ENCODE data around the gene RPL11.
"Not testable (repeated sequence)": the region's sequence is repeated elsewhere in the genome, so short reads cannot be mapped to it uniquely, and the experiment has no call there.

The RPL11 gene

DNA sequence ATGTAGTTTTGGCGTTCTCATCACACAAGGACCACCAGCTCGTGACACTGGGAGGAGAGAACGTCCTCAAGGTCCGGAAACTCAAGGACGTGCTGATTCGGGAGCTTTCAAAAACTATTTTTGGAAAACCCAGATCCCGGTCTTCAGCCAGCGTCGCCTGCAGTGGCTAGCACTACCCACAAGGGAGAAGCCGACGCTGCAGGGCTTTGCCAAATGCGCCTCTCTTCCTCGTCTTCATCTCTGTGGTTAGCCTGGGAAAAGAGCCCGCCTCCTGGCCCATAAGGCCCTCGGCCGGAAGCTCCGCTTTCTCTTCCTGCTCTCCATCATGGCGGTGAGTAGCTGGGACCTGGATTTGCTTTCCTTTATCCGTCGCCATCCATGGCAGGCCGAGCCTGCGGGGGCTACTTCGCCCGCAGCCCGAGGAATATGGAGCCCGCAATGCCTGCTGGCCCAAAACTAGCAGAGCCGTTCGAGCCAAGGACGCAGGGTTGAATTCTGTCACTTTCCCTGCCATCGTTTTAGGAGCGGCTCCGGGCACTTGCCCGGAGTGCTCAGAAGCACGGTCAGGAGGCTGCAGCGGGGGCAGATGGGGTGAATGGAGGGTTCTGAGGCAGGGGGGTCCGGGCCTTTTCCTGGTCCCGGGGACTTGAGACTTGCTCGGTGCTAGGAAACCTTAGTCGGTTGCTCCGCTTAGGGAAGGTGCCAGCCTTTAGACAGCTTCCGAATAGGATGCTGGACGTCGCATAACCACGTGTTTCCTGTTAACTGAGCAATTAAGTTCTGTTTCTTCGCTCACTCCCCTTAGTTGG lies at the start of gene RPL11:
Gene RPL11, plus strand, starts transcription at position 308 of the 809 bp plus-strand sequence. Its CDS starts 18 bp downstream, at position 326.
- DNase-seq = peak; percentile 98

DNA sequence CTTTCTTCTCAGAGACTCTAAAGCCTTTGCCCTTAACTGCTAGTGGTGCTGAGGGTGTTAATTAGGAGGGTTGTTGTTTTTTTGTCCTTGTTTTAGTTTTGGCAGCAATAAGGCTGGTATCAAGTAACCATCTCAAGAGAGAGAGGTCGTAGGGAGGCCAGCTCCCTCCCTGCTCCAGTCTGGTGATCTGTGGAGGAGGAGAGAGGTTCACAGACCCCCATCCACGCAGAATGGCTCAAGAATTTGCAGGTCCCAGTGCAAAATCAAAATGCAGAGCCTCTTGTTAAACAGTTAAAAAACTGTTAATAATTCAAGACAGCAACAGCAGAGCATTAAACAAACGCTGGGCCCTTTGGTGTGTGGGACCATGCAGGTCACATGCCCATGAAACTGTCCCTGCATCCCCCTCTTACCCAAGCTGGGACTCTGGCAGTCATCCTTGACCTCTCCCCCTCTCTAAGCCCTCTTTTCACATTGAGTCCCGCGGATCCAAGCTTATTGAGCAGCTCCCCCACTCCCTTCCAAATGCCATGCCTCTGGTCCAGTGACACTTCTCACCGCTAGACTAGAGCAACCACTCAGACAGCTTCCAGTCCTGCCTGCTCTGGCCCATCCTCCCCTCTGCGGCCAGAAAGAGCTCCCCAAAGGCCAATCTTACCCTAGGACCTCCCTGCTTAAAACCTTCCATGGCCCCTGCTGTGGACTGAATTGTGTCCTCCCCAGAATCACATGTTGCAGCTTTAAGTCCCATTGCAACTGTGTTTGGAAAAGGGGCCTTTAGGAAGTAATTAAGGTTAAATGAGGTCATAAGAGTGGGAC lies 47.7 kb upstream of the RPL11 start:
- no peak for DNase-seq

DNA sequence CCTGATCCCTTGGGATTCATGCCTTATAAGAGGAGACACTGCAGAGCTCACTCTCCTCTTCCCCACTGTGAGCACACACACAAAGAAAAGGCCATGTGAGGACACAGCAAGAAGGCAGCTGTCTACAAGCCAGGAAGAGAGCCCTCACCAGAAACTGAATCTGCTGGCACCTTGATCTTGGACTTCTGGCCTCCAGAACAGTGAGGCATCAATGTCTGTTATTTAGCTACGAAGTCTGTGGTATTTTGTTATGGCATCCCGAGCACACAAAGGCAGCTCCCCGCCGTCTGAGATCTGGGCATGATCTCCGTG lies 47.1 kb upstream of the RPL11 start:
- no peak for DNase-seq

DNA sequence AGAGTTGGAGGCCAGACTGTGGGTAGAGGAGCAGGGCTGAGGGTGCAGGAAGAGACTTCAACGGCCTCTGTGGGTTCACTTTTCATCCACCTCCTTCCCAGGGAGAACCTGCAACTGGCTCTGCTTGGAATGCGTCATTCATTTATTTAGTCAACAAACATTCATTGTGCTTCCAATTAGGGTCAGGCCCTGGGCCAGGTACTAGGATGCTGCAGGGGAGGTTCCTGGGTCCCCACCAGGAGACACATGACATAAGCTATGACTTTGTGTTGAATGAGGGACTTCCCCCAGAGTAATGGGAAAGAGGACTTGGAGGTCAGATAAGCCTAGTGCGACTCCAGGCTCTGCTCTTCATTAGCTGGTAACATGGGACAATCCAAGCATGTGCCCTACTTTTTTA lies 46.3 kb upstream of the RPL11 start:
- DNase-seq = no peak

DNA sequence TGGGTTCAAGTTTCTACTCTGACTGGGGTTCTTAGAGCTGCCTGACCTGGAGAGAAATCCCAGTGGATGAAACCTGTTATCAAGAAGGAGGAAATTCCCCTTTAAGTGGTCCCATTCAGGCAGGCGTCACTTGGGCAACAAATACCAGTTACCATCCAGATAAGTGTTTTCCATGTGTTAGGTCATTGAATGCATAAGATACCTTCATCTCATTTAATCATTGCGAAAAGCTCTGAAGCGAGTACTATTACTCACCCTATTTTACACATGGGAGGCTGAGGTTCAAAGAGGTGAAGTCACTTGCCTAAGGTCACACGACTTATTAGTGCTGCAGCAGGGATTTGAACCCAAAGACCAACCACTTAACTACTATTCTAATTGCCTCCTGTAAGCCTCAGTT lies 45.5 kb upstream of the RPL11 start:
- DNase-seq = no peak

DNA sequence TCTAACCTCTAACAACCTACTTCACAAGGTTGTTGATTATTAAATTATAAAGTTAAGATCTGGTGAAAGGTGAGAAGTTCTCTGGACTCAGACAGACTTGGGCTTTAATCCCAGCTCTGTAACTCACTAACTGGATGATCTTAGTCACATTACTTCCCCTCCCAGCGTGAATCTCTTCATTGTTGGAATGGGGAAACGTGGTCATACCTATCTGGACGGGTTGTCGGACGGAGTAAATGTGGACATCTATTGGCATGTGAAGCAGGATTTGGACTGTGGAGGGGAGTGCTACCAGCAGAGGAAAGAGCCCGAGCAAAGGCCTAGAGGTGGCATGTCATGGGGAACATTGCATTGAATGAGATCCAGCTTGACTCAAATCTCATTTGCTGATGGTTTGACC lies 45.1 kb upstream of the RPL11 start:
- no peak for DNase-seq

DNA sequence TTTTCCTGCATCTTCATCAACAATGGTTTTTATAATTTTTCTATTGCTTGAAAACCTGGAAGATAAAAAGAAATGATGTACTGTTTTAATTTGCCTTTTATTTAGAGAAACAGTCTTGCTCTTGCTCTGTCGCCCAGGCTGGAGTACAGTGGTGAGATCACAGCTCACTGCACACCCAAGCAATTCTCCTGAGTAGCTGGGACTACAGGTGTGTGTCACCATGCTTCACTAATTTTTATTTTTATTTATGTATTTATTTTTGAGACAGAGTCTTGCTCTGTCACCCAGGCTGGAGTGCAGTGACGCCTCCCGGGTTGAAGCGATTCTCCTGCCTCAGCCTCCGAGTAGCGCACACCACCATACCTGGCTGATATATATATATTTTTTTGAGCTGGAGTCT lies 43.0 kb upstream of the RPL11 start:
- DNase-seq = no peak

DNA sequence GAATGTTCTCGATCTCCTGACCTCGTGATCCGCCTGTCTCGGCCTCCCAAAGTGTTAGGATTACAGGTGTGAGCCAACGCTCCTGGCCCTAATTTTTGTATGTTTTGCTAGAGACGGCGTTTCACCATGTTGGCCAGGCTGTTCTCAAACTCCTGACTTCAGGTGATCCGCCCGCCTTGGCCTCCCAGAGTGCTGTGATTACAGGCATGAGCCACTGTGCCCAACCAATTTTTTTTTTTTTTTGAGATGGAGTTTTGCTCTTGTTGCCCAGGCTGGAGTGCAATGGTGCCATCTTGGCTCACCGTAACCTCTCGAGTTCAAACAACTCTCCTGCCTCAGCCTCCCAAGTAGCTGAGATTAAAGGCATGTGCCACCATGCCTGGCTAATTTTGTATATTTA lies 42.4 kb upstream of the RPL11 start:
- not testable (repeated sequence) for DNase-seq

DNA sequence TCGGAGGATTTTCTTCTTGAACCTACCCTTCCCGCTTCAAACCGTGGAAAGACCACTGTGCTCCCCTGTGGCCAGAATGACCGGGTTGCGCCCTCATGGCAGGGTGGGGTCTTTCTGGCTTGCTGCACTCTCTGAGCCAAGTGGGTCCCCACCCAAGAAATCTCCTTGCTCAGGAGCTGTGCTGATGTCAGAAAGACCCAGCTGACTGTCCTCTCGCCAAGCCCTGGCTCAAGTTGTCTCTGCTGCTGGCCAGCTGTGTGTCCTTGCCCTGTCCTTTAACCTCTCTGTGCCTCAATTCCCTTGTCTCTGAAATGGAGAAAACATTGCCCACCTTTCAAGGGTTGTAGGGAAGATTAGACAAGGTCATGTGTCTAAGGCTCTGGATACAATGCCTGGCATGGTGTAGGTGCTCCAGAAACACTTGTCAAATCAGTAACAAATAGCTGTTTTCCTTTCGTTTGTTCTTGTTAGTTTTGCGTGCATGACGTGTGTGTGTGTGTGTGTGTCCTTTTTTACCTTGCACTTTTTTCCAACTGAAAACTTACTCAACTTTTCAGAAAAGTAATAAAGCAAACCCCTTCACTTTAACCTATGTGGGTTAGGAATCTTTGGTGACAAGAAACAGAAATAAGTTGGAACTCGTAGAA lies 41.1 kb upstream of the RPL11 start:
- DNase-seq = no peak

DNA sequence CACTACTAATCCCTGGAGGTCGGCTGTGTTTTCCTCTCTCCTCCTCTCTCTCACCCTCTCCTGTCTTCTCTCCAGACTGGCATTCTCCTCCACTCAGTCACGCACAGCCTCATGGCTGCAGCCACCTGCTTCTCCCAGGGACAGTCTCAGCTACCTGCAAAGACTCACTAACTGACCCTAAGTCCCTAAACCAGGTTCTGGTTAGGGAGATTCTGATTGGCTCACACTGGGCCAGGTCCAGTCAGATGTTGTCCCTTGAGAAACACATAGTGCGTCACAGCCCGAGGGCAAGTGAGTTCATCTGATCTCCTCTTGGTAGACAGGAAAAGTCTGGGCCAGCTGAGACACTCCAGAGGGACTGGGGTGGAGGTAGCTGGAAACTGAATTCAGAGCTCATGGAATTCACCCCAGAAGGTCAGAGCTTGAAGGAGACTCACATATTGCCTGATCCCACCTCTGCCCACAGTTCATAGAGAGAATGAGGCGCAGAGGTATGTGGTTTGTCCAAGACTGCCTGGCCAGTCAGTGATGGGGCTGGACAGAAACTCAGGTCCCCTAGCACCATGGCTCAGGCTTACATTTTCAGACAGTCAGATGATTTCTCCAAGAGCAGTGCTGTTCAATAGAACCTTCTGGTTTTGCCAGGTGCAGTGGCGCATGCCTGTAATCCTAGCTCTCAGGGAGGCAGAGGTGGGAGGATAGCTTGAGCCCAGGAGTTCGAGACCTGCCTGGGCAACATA lies 40.4 kb upstream of the RPL11 start:
- no peak for DNase-seq

DNA sequence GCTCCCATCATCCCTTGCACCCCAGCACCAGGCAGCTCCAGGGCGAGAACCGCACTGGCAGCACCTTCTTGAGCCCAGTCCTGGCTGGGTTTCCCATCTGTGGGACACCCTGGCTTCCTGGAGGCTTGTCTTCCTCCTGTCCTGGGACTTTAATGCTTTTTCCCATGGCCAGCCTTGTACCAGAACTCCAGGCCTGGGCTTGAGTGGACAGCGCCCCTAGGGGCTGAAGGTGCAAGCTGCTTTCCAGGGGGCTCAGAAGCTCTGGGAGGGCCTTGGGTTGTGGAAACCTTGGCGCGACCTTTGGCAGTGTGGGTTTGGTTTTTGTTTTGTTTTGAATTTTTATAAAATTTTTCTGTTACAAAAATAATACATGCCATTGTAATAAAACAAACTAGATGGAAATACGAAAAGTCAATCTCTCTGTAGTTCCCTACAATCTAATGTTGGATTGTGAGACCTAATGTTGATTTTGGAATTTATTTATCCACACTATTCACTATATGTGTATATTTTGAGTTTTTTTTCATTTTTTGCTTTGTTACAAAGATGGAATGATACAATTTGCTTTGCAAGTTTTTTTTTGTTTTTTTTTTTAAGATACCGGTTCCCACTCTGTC lies 33.8 kb upstream of the RPL11 start:
- no peak for DNase-seq

DNA sequence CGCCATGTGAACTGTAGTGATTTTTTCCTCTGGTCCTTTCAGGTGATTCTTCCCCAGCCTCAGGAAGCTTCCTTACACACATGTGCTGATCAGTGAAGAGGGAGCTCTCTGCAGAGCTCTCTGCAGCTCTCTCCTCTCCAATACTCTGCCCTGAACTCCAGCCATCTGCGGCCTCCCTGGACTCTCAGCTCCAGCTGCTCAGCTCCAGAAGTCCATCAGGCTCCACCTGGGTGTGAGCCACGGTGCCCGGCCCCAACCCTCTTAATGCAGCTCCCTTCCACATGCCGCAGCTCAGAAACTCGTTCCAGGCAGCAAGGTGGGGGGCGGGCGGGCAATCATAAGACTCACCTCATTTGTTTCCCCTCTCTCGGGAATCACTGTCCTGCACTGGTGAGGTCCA lies 30.9 kb upstream of the RPL11 start:
- no peak for DNase-seq

DNA sequence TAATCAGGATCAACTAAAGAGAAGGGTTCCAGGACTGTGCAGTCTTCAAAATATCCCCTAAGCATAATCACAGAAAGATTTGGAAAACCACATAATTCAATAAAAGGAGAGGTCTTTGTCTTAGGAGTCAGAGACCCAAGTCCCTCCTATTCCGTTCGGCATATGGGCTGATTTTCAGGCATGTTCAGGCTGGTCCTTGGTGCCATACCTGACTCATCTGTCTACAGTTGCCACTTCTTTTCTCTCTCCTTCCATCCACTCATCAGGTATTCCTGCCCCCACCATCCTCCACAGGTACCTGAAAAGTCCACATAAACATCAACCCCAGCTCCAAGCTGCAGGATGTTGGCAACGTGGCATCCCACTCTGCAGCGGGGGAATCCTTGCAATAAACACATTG lies 29.7 kb upstream of the RPL11 start:
- no peak for DNase-seq

DNA sequence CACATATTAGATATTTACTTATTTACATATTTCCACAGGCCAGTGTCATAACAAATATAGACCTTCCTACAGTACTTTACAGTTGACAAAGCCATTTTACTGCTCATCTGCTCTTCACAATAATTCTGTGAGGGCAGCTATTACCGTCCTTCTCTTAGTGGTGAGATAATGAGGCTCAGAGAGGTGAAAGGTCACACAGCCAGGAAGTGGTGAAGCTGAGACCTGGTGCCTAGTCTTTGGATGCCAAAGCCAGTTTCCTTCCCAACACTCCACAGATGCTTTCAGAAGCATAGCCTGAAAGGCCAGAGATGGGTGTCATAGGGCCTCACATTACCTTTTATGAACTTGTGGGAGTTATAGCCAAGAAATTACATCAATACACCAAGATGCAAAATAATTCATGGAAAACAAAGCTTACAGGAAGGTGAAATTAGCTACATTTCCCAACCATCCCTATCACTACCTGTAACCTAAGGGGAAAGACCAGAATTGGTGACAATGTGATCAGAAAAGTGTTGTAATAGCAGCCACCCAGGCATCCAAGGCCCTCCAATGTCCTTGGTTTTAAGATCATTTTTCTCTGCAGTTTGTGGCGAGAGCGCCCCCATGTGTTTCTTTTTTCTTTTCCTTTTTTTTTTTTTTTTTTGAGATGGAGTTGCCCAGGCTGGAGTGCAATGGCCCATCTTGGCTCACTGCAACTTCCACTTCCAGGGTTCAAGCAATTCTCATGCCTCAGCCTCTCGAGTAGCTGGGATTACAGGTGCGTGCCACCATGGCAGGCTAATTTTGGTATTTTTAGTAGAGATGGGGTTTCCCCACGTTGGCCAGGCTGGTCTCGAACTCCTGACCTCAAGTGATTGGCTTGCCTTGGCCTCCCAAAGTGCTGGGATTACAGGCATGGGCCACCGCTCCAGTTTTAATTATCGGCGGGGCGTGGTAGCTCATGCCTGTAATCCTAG lies 26.5 kb upstream of the RPL11 start:
- peak; percentile 57 for DNase-seq

DNA sequence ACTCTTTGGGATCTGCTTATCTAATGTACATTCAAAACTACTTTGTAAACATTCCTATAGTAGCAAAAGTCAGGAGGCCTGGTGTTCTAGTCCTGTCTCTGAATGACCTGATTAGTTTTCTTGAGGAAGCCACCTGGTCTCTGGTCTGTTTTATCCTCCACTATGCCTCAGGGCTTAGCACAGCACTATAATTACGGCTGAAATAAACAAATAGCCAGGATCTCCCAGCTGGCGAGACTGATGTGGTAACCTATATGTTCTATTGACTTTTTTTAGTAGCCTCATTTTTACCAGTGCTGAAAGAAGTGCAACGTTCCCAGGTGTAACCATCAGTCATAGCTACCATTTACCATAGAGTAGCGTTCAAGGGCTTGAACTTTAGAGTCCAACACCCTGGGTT lies 24.2 kb upstream of the RPL11 start:
- DNase-seq = no peak

DNA sequence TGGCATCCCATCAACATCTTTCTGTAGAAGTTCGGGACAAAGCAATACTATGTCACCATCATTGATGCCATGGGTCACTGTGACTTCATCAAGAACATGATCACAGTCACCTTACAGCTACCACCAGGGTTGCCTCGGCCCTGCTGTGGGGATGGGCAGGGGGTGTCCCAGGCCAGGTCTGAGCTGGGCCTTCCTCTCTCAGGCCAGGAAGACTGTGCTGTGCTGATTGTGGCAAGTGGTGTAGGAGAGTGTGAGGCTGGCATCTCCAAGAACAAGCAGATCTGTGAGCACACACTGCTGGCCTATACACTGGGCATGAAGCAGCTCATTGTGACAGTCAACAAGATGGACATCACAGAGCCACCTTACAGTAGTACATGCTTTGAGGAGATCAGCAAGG lies 20.9 kb upstream of the RPL11 start:
- no peak for DNase-seq

DNA sequence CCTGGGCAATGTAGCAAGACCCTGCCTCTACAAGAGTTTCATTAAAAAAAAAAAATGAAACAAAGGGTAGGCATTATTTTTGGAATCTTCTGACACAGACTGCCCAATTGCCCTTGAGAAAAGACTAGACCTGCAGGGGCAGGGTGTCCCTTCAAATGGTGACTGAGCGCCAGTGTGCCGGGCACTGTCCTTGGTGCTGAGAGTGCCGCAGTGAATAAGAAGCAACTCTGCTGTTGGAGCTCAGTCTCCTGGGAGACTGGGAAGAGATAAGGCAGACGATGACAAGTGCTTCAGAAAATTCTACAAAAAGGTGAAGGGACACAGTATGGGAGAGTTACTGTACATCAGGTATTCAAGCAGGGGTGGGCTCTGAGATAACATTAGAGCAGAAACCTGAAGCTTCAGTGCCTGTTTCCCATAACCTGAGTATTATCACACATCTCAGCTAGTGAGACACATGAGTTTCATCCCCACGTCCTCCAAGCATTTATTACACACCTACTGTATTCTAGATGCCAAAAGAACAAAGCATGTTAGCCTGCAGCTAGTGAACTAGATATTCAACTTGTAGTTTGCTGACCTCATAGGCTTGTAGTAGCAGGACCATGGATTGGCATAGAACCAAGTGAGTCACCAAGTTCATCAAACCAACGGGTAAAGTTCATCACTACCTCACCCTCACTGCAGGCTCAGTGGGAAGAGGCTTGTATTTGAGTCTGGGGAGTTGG lies 18.4 kb upstream of the RPL11 start:
- no peak for DNase-seq

DNA sequence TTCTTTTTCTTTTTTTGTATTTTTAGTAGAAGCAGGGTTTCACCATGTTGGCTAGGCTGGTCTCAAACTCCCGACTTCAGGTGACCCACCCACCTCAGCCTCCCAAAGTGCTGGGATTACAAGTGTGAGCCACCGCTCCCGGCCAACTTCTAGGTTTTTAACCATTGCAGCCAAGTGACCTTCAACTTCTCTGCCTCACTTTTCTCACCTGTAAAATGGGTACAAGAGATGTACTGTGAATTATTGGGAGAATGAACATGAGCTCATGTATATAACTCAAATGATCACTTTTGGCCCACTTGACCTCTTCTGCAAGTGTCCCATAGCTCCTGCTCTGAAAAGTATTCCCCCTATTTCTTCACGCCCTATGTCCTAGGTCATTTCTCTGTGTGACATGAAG lies 11.8 kb upstream of the RPL11 start:
- no peak for DNase-seq

DNA sequence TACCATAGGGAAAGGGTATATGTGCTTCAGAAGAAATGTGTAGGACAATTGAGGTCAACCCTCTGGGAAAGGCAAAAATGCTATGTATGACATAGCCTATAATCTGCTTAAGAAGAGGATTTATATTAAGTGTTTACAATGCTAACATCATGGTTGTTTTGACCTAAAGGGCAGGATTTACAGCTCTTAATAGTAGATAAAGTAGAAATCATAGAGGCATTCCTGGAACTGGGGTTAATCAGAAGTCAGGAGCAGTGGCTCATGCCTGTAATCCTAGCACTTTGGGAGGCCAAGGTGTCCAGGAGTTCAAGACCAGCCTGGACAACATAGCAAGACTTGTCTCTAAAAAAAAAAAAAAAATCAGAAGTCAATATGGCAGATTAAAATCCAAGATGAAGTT lies 8.7 kb upstream of the RPL11 start:
- no peak for DNase-seq

DNA sequence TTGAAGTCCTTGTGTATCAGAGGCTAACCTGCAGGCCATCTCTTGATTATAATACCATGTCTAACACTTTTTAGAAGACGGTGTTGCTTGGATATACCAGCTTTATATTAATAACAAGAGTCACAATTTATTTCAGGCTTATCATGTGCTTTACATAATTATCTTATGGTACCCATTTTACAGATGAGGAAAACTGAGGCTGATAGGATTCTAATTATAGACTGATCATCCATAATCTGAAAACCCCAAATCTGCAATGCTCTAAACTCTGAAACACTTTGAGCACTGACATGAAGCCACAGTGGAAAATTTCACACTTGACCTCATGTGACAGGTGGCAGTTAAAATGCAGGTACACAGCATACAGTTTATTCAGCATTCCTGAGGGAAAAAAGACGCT lies 7.2 kb upstream of the RPL11 start:
- DNase-seq = no peak

DNA sequence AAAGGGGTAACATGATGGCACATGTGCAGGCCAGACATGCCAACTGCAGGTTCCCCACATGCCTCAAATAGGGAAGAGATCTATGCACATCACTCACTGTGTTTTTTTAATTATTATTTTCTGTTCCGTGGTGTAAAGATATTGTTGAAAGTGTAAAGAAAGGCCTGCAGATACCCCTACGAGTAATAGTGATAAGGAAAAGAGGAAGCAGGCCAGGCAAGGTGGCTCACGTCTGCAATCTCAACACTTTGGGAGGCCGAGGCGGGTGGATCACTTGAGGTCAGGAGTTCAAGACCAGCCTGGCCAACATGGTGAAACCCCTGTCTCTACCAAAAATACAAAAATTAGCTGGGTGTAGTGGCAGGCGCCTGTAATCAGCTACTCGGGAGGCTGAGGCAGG lies 6.4 kb upstream of the RPL11 start:
- DNase-seq = not testable (repeated sequence)

Measured in NCI-H2107 (cell line).